H1 (cell line): Measurements from ENCODE around the gene CBL. TPM values are rescaled to one million over a fixed set of nuclear protein-coding genes. Genes with fewer than 3 reads are reported as not detected.

Experiments
- CTCF ChIA-PET: fragments of 300-600 bp; sonication (Branson Sonifier 250); formaldehyde crosslinking; loops from one replicate; lab custom pipeline; 2021; ENCODE audit not compliant: partially characterized antibody; lab: Charles Lee
- POLR2A ChIA-PET: fragments of 300-600 bp; sonication (Branson Sonifier 250); formaldehyde crosslinking; loops from one replicate; lab custom pipeline; 2021; ENCODE audit warnings: inconsistent platforms; ENCODE audit not compliant: partially characterized antibody; lab: Charles Lee
- DNase-seq, 2 experiments: peaks; one replicate each; pipeline versions ENCODE4 v3.0.0 to v3.0.0-alpha.2; 2010 to 2022; ENCODE audit warnings: low spot score in 2 of 2, low read depth in 1 of 2, mixed read lengths in 1 of 2
- FAIRE-seq: peaks from 2 replicates; lab custom pipeline; 2011; peaks lifted over from hg19 to GRCh38; lab: Jason Lieb, UNC
- H2AFZ ChIP-seq: 2 replicates; pipeline ENCODE4 v1.8.1; 2012; ENCODE audit warnings: low read length, inconsistent platforms
- H2AK5ac ChIP-seq: 2 replicates; pipeline ENCODE4 v1.6.1; 2013; ENCODE audit warnings: low read depth, low read length
- H2BK120ac ChIP-seq: replicated peaks from 2 replicates; pipeline ENCODE3; 2013; ENCODE audit warnings: low read depth, low read length, inconsistent platforms
- H2BK12ac ChIP-seq: 2 replicates; pipeline ENCODE4 v1.6.1; 2013; ENCODE audit warnings: low read depth, low read length
- H2BK15ac ChIP-seq: 2 replicates; pipeline ENCODE4 v1.6.1; 2013; ENCODE audit warnings: low read length
- H2BK20ac ChIP-seq: 2 replicates; pipeline ENCODE4 v1.6.1; 2013; ENCODE audit warnings: low read length
- H2BK5ac ChIP-seq: 2 replicates; pipeline ENCODE4 v1.6.1; 2013; ENCODE audit warnings: low read depth, low read length
- H3K14ac ChIP-seq: 2 replicates; pipeline ENCODE4 v1.6.1; 2013; ENCODE audit warnings: inconsistent platforms; ENCODE audit not compliant: insufficient read length
- H3K18ac ChIP-seq: 2 replicates; pipeline ENCODE4 v1.6.1; 2013; ENCODE audit warnings: low read length; ENCODE audit errors: extremely low read depth
- H3K23ac ChIP-seq: 2 replicates; pipeline ENCODE4 v1.6.1; 2013; ENCODE audit warnings: inconsistent platforms; ENCODE audit not compliant: insufficient read length
- H3K23me2 ChIP-seq: 2 replicates; pipeline ENCODE4 v1.6.1; 2013; ENCODE audit warnings: low read depth, low read length
- H3K27ac ChIP-seq: 2 replicates; pipeline ENCODE4 v1.6.1; 2011; ENCODE audit warnings: low read depth, low read length, inconsistent platforms
- H3K27me3 ChIP-seq, 4 experiments: replicated peaks in 1 of 4; 1 replicate in 1 of 4; 2 replicates in 3 of 4; pipeline versions ENCODE4 v1.6.1 to v1.8.1; 2011 to 2013; ENCODE audit warnings: low read length in 3 of 4, mild to moderate bottlenecking in 3 of 4, inconsistent platforms in 2 of 4, mixed read lengths in 2 of 4, moderate library complexity in 1 of 4; ENCODE audit not compliant: control insufficient read depth in 3 of 4, insufficient read depth in 3 of 4; ENCODE audit errors: extremely low read depth in 1 of 4
- H3K36me3 ChIP-seq, 4 experiments: 2 replicates each; pipeline versions ENCODE4 v1.6.1 to v1.8.1; 2011 to 2013; ENCODE audit warnings: mild to moderate bottlenecking in 4 of 4, low read length in 3 of 4, moderate library complexity in 2 of 4, control low read depth in 1 of 4, inconsistent platforms in 1 of 4; ENCODE audit not compliant: insufficient read depth in 4 of 4, control insufficient read depth in 2 of 4
- H3K4ac ChIP-seq: replicated peaks from 2 replicates; pipeline ENCODE3; 2013; ENCODE audit warnings: low read length, low read depth, mixed read lengths, inconsistent platforms; ENCODE audit not compliant: insufficient read length
- H3K4me1 ChIP-seq, 4 experiments: replicated peaks in 1 of 4; 1 replicate in 1 of 4; 2 replicates in 3 of 4; pipeline versions ENCODE4 v1.6.1 to v1.8.1; 2011 to 2013; ENCODE audit warnings: low read length in 3 of 4, inconsistent platforms in 2 of 4, mixed read lengths in 1 of 4; ENCODE audit not compliant: insufficient read depth in 4 of 4, control insufficient read depth in 3 of 4
- H3K4me2 ChIP-seq, 2 experiments: 2 replicates each; pipeline versions ENCODE4 v1.6.1 to v1.8.1; 2011 to 2013; ENCODE audit warnings: low read depth in 2 of 2, low read length in 2 of 2, control low read depth in 1 of 2, inconsistent platforms in 1 of 2, mild to moderate bottlenecking in 1 of 2; ENCODE audit not compliant: insufficient read depth in 1 of 2
- H3K4me3 ChIP-seq, 4 experiments: fragments of 200-600, 300-600 bp in 1 of 4; sonication (generic), shearing (Covaris generic), sonication (Bioruptor Twin) in 1 of 4; 2 replicates each; pipeline versions ENCODE4 v1.5.1 to v1.8.1; 2011 to 2016; ENCODE audit warnings: low read length in 4 of 4, low read depth in 3 of 4, control low read depth in 2 of 4, inconsistent platforms in 2 of 4, mild to moderate bottlenecking in 2 of 4, mixed read lengths in 1 of 4, moderate library complexity in 1 of 4; ENCODE audit not compliant: insufficient read depth in 2 of 4; ENCODE audit errors: extremely low read depth in 1 of 4
- H3K56ac ChIP-seq: replicated peaks from 2 replicates; pipeline ENCODE3; 2013; ENCODE audit warnings: low read depth, mild to moderate bottlenecking, mixed read lengths, low read length, inconsistent platforms; ENCODE audit not compliant: insufficient read length
- H3K79me1 ChIP-seq: 2 replicates; pipeline ENCODE4 v1.6.1; 2013; ENCODE audit warnings: low read depth, low read length, control low read depth
- H3K79me2 ChIP-seq, 2 experiments: 2 replicates each; pipeline versions ENCODE4 v1.6.1 to v1.8.1; 2012 to 2013; ENCODE audit warnings: low read length in 2 of 2, mild to moderate bottlenecking in 2 of 2, inconsistent platforms in 1 of 2; ENCODE audit not compliant: insufficient read depth in 2 of 2, control insufficient read depth in 1 of 2
- H3K9ac ChIP-seq, 4 experiments: replicated peaks in 1 of 4; 1 replicate in 1 of 4; 2 replicates in 3 of 4; pipeline versions ENCODE4 v1.6.1 to v1.8.1; 2011 to 2013; ENCODE audit warnings: low read depth in 3 of 4, low read length in 3 of 4, control low read depth in 2 of 4, mild to moderate bottlenecking in 2 of 4, moderate library complexity in 2 of 4, inconsistent platforms in 1 of 4; ENCODE audit errors: extremely low read depth in 1 of 4
- H3K9me3 ChIP-seq, 2 experiments: 2 replicates each; pipeline versions ENCODE4 v1.6.1 to v1.8.1; 2012 to 2013; ENCODE audit warnings: mild to moderate bottlenecking in 2 of 2, moderate library complexity in 2 of 2, control low read depth in 1 of 2, inconsistent platforms in 1 of 2, low read depth in 1 of 2, low read length in 1 of 2, mixed read lengths in 1 of 2; ENCODE audit not compliant: insufficient read depth in 2 of 2
- H4K20me1 ChIP-seq, 2 experiments: replicated peaks in 1 of 2; 2 replicates each; pipeline versions ENCODE3 to v1.8.1; 2011 to 2013; ENCODE audit warnings: inconsistent platforms in 2 of 2, low read length in 2 of 2, mild to moderate bottlenecking in 1 of 2; ENCODE audit not compliant: insufficient read depth in 2 of 2, control insufficient read depth in 1 of 2
- H4K5ac ChIP-seq: 2 replicates; pipeline ENCODE4 v1.6.1; 2013; ENCODE audit warnings: low read length, low read depth, mixed read lengths, inconsistent platforms; ENCODE audit not compliant: insufficient read length
- H4K8ac ChIP-seq: 2 replicates; pipeline ENCODE4 v1.8.0; 2013; ENCODE audit warnings: mild to moderate bottlenecking, moderate library complexity, low read length, inconsistent platforms; ENCODE audit not compliant: insufficient read depth; ENCODE audit errors: extremely low read depth
- H4K91ac ChIP-seq: replicated peaks from 2 replicates; pipeline ENCODE3; 2013; ENCODE audit warnings: low read length, mixed read lengths, inconsistent platforms; ENCODE audit not compliant: insufficient read length
- NRF1 ChIP-seq: IDR thresholded peaks from 2 replicates; pipeline ENCODE4 v1.6.1; 2011; ENCODE audit warnings: mild to moderate bottlenecking, low read depth, low read length, improper control_type of control experiment
- SIX5 ChIP-seq: IDR thresholded peaks from 2 replicates; pipeline ENCODE4 v1.6.1; 2011; ENCODE audit warnings: mild to moderate bottlenecking, low read depth, low read length
- WGBS, 2 experiments: shearing (Covaris generic) in 1 of 2; methylation state at CpG; one replicate each; pipeline versions ENCODE4 v1.1.6 to v1.1.7; 2013 to 2015; ENCODE audit warnings: low lambda C conversion rate in 2 of 2, mixed read lengths in 2 of 2, inconsistent platforms in 1 of 2, low coverage in 1 of 2, missing lambda C conversion rate in 1 of 2; ENCODE audit not compliant: insufficient replicate concordance in 2 of 2, insufficient coverage in 1 of 2, insufficient read length in 1 of 2; ENCODE audit errors: extremely low coverage in 1 of 2, missing lambda C conversion rate in 1 of 2; 5-methylcytosine and 5-hydroxymethylcytosine counted together
- polyA plus RNA-seq, 7 experiments: library from polyadenylated mRNA; depleted of rRNA in 3 of 7; stranded (reverse) in 5 of 7; unstranded in 2 of 7; fragments of >200 nt in 5 of 7; fragments of 200-250 nt in 2 of 7; gene quantifications; 1 replicate in 5 of 7; 2 replicates in 1 of 7; 4 replicates in 1 of 7; pipeline versions ENCODE4 v1.2.1 to v1.2.3, GENCODE V29; 2011 to 2013; ENCODE audit warnings: missing spikeins in 2 of 7, mixed read lengths in 2 of 7
- total RNA-seq: library from RNA; stranded (reverse); fragmentation: NEBNext Ultra II Directional; extraction: Animal tissue kit (Norgen Biotek cat#: 25700); gene quantifications from 2 replicates; pipeline ENCODE4 v1.2.1, GENCODE V29; 2021

CBL gene
- total and polyA plus RNA-seq, 2 of the 8 experiments (the other 6 are each of a cell fraction or from before 2014, with no cell fraction given), result 23.1 to 57.8 TPM

- no peak overlapping the region for H3K14ac ChIP-seq
- no peak overlapping the region for H3K23ac ChIP-seq
- H3K9me3 ChIP-seq, result no peaks in the 10 kb centered on the region
- FAIRE-seq (no peak), DNase-seq (no peak)
- no peaks in the 10 kb centered on the region for H3K79me1 ChIP-seq
- no peak overlapping the region for H3K4ac ChIP-seq
- H3K56ac ChIP-seq, result no peak overlapping the region
- no peak overlapping the region for H4K91ac ChIP-seq
- no peak overlapping the region for H3K4me3 ChIP-seq
- peaks cover 7% of the 10 kb centered on the region; the same call in 1 of the 2 replicates for H3K23me2 ChIP-seq
- no peak overlapping the region for H4K5ac ChIP-seq
- H3K4me2 ChIP-seq, result no peak overlapping the region
- H2BK120ac ChIP-seq, result no peak overlapping the region
- no peak overlapping the region for H2AK5ac ChIP-seq
- peaks cover 11 to 31% (median 25%) of the 10 kb centered on the region in 4 experiments for H3K4me1 ChIP-seq
- H3K9ac ChIP-seq, result no peak overlapping the region
- no peak overlapping the region for H2AFZ ChIP-seq
- no peak overlapping the region for H2BK15ac ChIP-seq
- H3K79me2 ChIP-seq, result no peaks in the 10 kb centered on the region
- no peak overlapping the region for H4K8ac ChIP-seq
- no peak overlapping the region for H2BK5ac ChIP-seq
- 92% methylated on average over 15 of the region's 20 CpGs; no CpG with 5 or more reads in 1 of the 2 experiments for WGBS, 2 experiments
- ChIA-PET CTCF (interaction anchor here (0.6 to 16.8 kb wide), 47 partner anchors 13 to 337 kb away, joined by 3 to 415 read pairs (median 5); partner anchors contain the start of genes C1QTNF5, DPAGT1, MFRP and RNF26), POLR2A (interaction anchor here (0.5 to 5.2 kb wide), 16 partner anchors 9 to 411 kb away, joined by 3 to 29 read pairs (median 4); partner anchors contain the start of genes C1QTNF5, RNF26, THY1 and USP2)
- H3K27ac ChIP-seq, result no peak overlapping the region
- no peak overlapping the region for H3K18ac ChIP-seq
- no peak overlapping the region for H2BK12ac ChIP-seq
- H4K20me1 ChIP-seq, result no peaks in the 10 kb centered on the region
- peaks cover 0 to 9% (median 5%) of the 10 kb centered on the region in 4 experiments; a peak in 4 of 7 replicates for H3K27me3 ChIP-seq
- no peak overlapping the region for H2BK20ac ChIP-seq
- H3K36me3 ChIP-seq, result no peaks in the 10 kb centered on the region
- no peak for TF ChIP-seq NRF1
- no peak for TF ChIP-seq SIX5
Measured at GRCh38 chr11:119322921-119323531, 116.9 kb downstream of the CBL start.
